Activated T-cell treated with anti-CD3 and anti-CD28 coated beads for 1 hour (primary cell): Measurements from ENCODE around the gene ZNF567.

Experiments used
- DNase-seq: peaks from one replicate; pipeline ENCODE4 v3.0.0-alpha.2; 2020; ENCODE audit warnings: low read depth

ZNF567 gene

DNA sequence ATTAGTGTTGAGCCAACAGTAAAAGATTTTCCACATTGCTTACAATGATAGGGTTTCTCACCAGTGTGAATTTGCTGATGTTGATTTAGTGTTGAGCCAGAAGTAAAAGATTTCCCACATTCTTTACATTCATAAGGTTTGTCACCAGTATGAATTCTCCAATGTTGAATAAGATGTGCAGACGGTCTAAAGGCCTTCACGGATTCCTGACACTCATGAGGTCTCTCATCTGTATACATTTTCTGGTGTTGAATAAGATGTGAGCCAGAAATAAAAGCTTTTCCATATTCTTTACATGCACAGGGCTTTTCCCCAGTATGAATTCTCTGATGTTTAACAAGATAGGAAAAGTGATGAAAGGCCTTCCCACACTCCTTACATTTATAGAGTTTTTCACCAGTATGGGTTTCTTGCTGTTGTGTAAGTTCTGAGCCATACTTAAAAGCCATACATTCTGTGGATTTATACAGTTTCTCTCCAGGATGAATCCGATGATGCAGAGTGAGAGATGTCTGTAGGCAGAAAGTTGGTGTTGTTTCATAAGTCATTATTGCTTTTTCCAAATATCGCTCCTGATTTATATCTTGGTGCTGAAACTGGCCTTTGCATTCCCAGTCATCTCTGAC lies 62.8 kb downstream of the ZNF567 start:
- no peak for DNase-seq
